GM12872 (cell line): ENCODE data around the gene PRKCA.

ENCODE experiments used
- CTCF ChIP-seq: IDR thresholded peaks from 3 replicates; pipeline ENCODE4 v1.5.1; 2011; ENCODE audit warnings: low read depth, mild to moderate bottlenecking, low read length, moderate library complexity; ENCODE audit not compliant: insufficient read depth

Gene PRKCA

DNA sequence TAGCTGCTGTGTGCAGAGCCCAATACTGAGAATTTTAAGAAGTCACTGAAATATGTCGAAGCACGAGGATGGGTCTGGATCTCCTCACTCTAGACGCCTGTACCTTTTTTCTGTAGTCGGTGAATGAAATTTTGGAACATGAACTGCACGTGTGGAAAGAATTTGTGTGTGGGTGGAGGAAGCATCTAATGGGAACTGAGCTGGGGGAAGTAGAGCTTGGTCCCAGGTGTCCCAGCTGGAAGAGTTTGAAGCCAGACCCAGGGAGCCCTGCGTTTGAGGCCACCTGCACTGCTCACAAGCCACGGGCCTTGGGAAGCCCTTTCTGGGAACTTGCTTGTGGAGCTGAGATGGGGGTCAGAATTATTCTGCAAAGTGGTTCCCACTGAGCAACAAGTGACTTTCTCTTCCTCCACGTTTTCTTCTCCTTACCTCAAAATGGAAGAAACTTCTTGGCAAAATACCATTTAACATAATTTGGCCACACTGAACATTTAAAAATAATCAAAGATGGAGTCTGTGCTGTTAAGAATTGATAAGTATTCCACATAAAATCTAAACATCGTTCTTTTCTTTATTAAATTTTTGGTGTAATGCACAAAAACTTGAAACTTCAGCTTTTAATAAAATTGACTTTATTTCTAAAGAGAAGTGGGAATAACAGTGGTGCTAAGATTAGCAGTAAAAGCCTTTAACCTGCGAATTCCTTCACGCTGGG is 163.8 kb downstream of the PRKCA start:
- no peak for TF ChIP-seq CTCF

DNA sequence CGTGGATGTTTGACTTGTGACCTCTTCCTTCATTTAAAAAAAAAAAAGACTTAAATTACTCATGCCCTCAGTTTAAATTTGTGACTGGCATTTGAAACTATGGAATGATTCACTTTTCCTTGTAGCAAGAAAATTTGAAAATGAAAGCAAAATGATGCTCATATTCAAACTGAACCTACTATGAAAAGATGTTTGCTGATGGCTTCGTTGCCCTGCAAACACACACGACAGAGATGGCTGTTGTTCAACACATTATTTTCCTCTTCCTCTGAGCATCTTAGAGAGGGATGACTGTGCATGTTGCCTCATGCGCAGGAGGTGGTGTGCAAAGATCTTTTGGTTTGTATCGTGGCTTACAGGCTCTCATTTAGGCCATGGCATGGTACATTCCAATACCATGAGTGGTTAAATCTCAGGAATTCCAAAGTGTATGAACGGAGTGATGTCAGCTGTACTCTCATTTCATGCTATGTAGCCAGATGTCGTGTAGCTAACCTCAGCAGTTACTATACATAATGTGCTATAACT is 164.5 kb downstream of the PRKCA start:
- no peak for TF ChIP-seq CTCF

DNA sequence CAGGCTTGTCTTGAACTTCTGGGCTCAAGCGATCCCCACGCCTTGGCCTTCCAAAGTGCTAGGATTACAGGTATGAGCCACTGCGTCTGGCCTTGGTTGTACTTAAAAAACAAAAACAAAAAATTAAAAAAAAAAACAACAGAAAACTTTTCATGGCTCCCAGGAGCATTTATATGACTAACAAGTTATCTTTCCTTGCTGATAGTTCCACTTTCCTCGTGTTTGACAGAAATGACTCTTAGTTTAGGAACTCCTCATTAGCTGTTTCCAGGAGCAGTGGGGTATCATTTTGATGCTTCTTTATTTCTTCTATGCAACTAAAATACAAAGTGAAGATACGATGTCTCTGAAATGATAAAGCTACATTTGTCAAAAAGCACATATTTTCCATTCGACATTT is 165.4 kb downstream of the PRKCA start:
- no peak for TF ChIP-seq CTCF

DNA sequence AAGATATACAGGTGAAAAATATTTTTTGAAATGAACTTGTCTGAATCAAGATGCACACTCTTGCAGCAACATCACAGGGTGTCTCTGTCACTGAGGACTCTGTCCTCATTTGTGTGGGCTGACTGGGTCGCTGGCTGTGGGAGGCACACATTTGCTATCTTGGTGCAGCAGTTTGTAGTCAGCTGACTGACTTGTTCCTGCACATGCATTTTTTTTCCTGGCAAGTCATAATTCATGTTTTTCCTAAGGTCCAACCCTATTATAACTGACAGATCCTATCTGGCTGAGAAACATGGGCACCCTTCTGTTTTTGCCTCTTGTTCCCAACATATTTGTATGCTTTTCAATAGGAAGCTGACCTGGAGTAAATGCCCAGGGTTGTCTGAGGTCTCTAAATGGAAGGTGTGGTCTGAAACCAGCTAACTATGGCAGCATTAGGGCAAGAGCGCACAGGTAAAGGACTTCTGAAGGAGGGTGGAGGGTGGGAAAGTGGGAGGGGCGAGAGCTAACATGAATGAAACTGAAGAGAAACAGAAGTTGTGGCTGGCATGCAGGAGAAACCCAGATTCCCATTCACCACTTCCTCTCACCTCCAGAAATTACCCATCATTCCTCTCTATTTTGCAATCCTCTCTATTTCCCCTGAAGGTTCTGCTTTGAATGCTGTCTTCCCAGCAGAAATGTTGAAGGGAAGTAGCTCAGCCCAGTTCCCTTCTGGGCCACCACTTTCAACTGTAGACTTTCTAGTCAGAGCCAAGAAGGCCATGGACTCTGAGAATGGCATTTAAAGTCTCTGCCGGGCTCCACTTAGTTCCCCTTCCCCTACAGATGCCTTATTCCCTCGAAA is 166.1 kb downstream of the PRKCA start:
- TF ChIP-seq CTCF: no peak

- no peak for TF ChIP-seq CTCF
Observed at GRCh38 chr17:66469088-66469442, 166.7 kb downstream of the PRKCA start.

- TF ChIP-seq CTCF: no peak
Observed at GRCh38 chr17:66469461-66469860, 167.0 kb downstream of the PRKCA start.

GRCh38 chr17:66469890-66470289 is 167.5 kb downstream of the PRKCA start:
- no peak for TF ChIP-seq CTCF
